Dedifferentiated amniotic fluid mesenchymal stem cell (primary cell): ENCODE data around the gene FBXO3.

Experiments
- DNase-seq: peaks from one replicate; pipeline ENCODE4 v3.0.0-alpha.2; 2016; ENCODE audit errors: extremely low spot score

Gene FBXO3

GRCh38 chr11:33701302-33702230 is 72.8 kb downstream of the FBXO3 start:
- no peak for DNase-seq

- DNase-seq = peak; percentile 92
Measured at GRCh38 chr11:33700502-33701271, 73.6 kb downstream of the FBXO3 start, which contains the start of gene C11orf91. TSS of gene C11orf91 (minus strand) at chr11:33700826. CDS start at chr11:33700740, 86 bp downstream.

GRCh38 chr11:33700063-33700501 is 74.2 kb downstream of the FBXO3 start:
- DNase-seq = no peak

GRCh38 chr11:33699515-33700062 is 74.7 kb downstream of the FBXO3 start:
- DNase-seq = no peak

GRCh38 chr11:33698921-33699320 is 75.4 kb downstream of the FBXO3 start:
- DNase-seq = no peak

GRCh38 chr11:33697997-33698396 is 76.3 kb downstream of the FBXO3 start:
- no peak for DNase-seq

- DNase-seq = no peak
Measured at GRCh38 chr11:33696931-33697638, 77.2 kb downstream of the FBXO3 start.

GRCh38 chr11:33696411-33696810 is 77.9 kb downstream of the FBXO3 start:
- DNase-seq = no peak

GRCh38 chr11:33695051-33695566 is 79.2 kb downstream of the FBXO3 start:
- no peak for DNase-seq

- DNase-seq = no peak
Measured at GRCh38 chr11:33694346-33695050, 79.8 kb downstream of the FBXO3 start.

- no peak for DNase-seq
Measured at GRCh38 chr11:33692541-33692940, 81.8 kb downstream of the FBXO3 start.

- DNase-seq = peak; percentile 89
Measured at GRCh38 chr11:33692013-33692504, 82.3 kb downstream of the FBXO3 start.

GRCh38 chr11:33691066-33691864 is 83.1 kb downstream of the FBXO3 start:
- no peak for DNase-seq
